Measurements from ENCODE around the gene AHCYL2.

DNA sequence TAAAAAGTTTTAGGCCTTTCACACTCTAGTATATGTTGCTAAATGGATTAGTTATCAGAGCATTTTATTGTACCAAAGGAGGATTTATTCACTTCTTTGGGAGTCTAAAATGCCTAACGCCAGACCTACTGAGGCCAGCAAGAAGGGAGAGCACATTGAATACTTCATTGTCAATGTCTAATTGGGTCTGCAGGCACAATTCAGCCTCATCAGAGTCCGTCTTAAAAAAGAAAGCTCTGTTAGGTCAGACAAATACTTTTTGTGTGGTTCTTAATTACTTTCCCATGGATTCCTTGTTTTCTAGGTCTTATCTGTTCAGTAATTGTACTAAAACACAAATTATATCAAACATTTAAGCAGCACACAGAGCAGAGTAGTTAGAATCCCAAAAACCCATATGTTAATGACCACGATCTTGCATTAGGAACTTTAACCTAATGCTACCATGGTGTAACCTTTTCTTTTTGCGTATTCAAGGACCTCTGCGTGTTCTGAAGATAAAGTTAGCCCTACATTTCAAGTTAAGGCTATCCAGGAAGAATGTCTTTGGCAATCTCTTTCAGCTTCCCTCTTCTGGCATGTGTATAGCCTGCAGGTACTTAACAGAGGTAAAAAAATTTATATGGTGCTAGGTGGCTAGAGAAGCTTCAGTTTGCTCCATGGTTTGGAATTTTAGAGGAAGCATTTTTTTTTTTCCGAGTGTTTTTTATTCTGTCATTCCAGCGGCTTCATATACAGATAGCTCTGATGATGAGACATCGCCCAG lies 163.7 kb downstream of the AHCYL2 start:
- TF ChIP-seq POLR2AphosphoS5 (IDR thresholded peaks at IDR 0.05; ENCODE audit: low read depth, low read length) (no peak), REST (IDR thresholded peaks at IDR 0.05; ENCODE audit: insufficient read depth in 1 of 2, low read depth in 2 of 2, low read length in 2 of 2) (no peak), TAF1 (IDR thresholded peaks at IDR 0.05; ENCODE audit: borderline replicate concordance, insufficient read depth, low read length) (no peak), SIN3A (IDR thresholded peaks at IDR 0.05; ENCODE audit: borderline replicate concordance, insufficient read depth, low read length) (no peak)

Measured in PFSK-1 (cell line).